GM12878 (cell line): ENCODE data around the gene GABRB1. TPM values are rescaled to one million over a fixed set of nuclear protein-coding genes. Genes with fewer than 3 reads are reported as not detected.
A peak's percentile ranks its signal among the peaks of the same experiment; 100 is the strongest.

Experiments
- ATAC-seq: fragments of 200-7000 bp; cut with Tn5 transposase; 3 replicates; pipeline ENCODE4 v1.9.1; 2020; ENCODE audit warnings: mild to moderate bottlenecking, moderate library complexity
- BruUV-seq: library from RNA; stranded (reverse); fragments of 400-500 nt; replicated peaks from 2 replicates; lab custom pipeline; 2021; lab: Mats Ljungman, UMichigan
- CTCF ChIA-PET: fragments of 300-600 bp; sonication (Branson Sonifier 250); formaldehyde crosslinking; extraction: SDS; loops from one replicate; lab custom pipeline; 2021; ENCODE audit warnings: inconsistent platforms; lab: Yijun Ruan, JAX
- POLR2A ChIA-PET: fragments of 350-600 bp; formaldehyde crosslinking; extraction: SDS; loops from one replicate; lab custom pipeline; 2021; ENCODE audit warnings: inconsistent platforms; lab: Charles Lee
- RAD21 ChIA-PET: fragments of 300-600 bp; sonication (Branson Sonifier 250); formaldehyde crosslinking; loops from one replicate; lab custom pipeline; 2023; ENCODE audit warnings: antibody characterized with exemption; ENCODE audit not compliant: unreplicated experiment; lab: Charles Lee
- SMC1A ChIA-PET: fragments of 300-600 bp; sonication (Branson Sonifier 250); formaldehyde crosslinking; loops from one replicate; lab custom pipeline; 2023; ENCODE audit not compliant: unreplicated experiment, uncharacterized antibody; lab: Charles Lee
- DNase-seq: peaks from one replicate; pipeline ENCODE4 v3.0.0-alpha.2; 2011; ENCODE audit warnings: low read depth, low spot score
- FAIRE-seq: peaks from 3 replicates; lab custom pipeline; 2011; peaks lifted over from hg19 to GRCh38; lab: Jason Lieb, UNC
- H2AFZ ChIP-seq: 2 replicates; pipeline ENCODE4 v1.6.0; 2011; ENCODE audit warnings: low read depth, low read length, control low read depth; ENCODE audit not compliant: control insufficient read depth
- H3K27ac ChIP-seq: 2 replicates; pipeline ENCODE4 v1.5.1; 2011; ENCODE audit warnings: control low read depth; ENCODE audit not compliant: control insufficient read depth, insufficient read depth
- H3K27me3 ChIP-seq, 2 experiments: replicated peaks in 1 of 2; 2 replicates each; pipeline versions ENCODE4 v1.6.0 to v1.6.1; 2011; ENCODE audit warnings: low read length in 1 of 2; ENCODE audit not compliant: control insufficient read depth in 2 of 2, insufficient read depth in 2 of 2
- H3K36me3 ChIP-seq, 2 experiments: 2 replicates each; pipeline ENCODE4 v1.5.1; 2011; ENCODE audit warnings: low read length in 1 of 2; ENCODE audit not compliant: control insufficient read depth in 2 of 2, insufficient read depth in 2 of 2
- H3K4me1 ChIP-seq: 2 replicates; pipeline ENCODE4 v1.6.1; 2011; ENCODE audit warnings: mild to moderate bottlenecking, low read length, moderate library complexity, mixed read lengths; ENCODE audit not compliant: control insufficient read depth, insufficient read depth
- H3K4me2 ChIP-seq: 2 replicates; pipeline ENCODE4 v1.6.0; 2011; ENCODE audit warnings: control low read depth; ENCODE audit not compliant: control insufficient read depth, insufficient read depth
- H3K4me3 ChIP-seq: fragments of 200-600 bp; sonication (generic); 2 replicates; pipeline ENCODE4 v1.5.1; 2016
- H3K79me2 ChIP-seq: 2 replicates; pipeline ENCODE4 v1.6.0; 2011; ENCODE audit warnings: low read length; ENCODE audit not compliant: control insufficient read depth, insufficient read depth
- H3K9ac ChIP-seq: 2 replicates; pipeline ENCODE4 v1.8.0; 2011; ENCODE audit warnings: low read length, control low read depth, mixed read lengths; ENCODE audit not compliant: control insufficient read depth, insufficient read depth
- H3K9me3 ChIP-seq: replicated peaks from 3 replicates; pipeline ENCODE4 v1.5.1; 2011; ENCODE audit warnings: mild to moderate bottlenecking, low read length; ENCODE audit not compliant: control insufficient read depth, insufficient read depth
- H4K20me1 ChIP-seq: 2 replicates; pipeline ENCODE4 v1.6.0; 2011; ENCODE audit not compliant: control insufficient read depth, insufficient read depth
- BCL3 ChIP-seq: IDR thresholded peaks from 2 replicates; pipeline ENCODE4 v1.6.1; 2011; ENCODE audit warnings: borderline replicate concordance, low read depth, mild to moderate bottlenecking, moderate library complexity, low read length; ENCODE audit not compliant: insufficient read depth, poor library complexity, severe bottlenecking
- EGR1 ChIP-seq, 2 experiments: IDR thresholded peaks; 1 replicate in 1 of 2; 2 replicates in 1 of 2; pipeline ENCODE4 v1.6.1; 2011 to 2012; ENCODE audit warnings: low read depth in 2 of 2, low read length in 2 of 2, borderline replicate concordance in 1 of 2, mild to moderate bottlenecking in 1 of 2, moderate library complexity in 1 of 2
- GABPA ChIP-seq: IDR thresholded peaks from 2 replicates; pipeline ENCODE4 v1.6.1; 2014; ENCODE audit warnings: antibody characterized with exemption, low read depth, mild to moderate bottlenecking, inconsistent platforms
- HCFC1 ChIP-seq: fragments of 150-350 bp; IDR thresholded peaks from 2 replicates; pipeline ENCODE4 v1.6.1; 2014; ENCODE audit warnings: low read length
- HDAC2 ChIP-seq: fragments of 200-600 bp; sonication (generic); IDR thresholded peaks from 2 replicates; pipeline ENCODE4 v1.6.1; 2017
- MAX ChIP-seq: IDR thresholded peaks from 2 replicates; pipeline ENCODE4 v1.6.1; 2012; ENCODE audit warnings: low read depth, low read length, improper control_type of control experiment
- MTA2 ChIP-seq: fragments of 450-650 bp; IDR thresholded peaks from 2 replicates; pipeline ENCODE4 v1.6.1; 2016; ENCODE audit warnings: low read depth, mild to moderate bottlenecking, moderate library complexity
- MYC ChIP-seq: IDR thresholded peaks from 2 replicates; pipeline ENCODE4 v1.6.1; 2011; ENCODE audit warnings: mild to moderate bottlenecking, low read length, moderate library complexity, inconsistent platforms; ENCODE audit not compliant: insufficient read depth, insufficient replicate concordance, insufficient read length, severe bottlenecking
- PBX3 ChIP-seq: IDR thresholded peaks from 2 replicates; pipeline ENCODE4 v1.6.1; 2011; ENCODE audit warnings: mild to moderate bottlenecking, low read depth, low read length, moderate library complexity; ENCODE audit not compliant: insufficient replicate concordance
- RFX5 ChIP-seq: IDR thresholded peaks from 2 replicates; pipeline ENCODE4 v1.6.1; 2011; ENCODE audit warnings: low read depth, low read length, improper control_type of control experiment
- SPI1 ChIP-seq: IDR thresholded peaks from 2 replicates; pipeline ENCODE4 v1.6.1; 2011; ENCODE audit warnings: low read depth, mild to moderate bottlenecking, low read length, moderate library complexity, borderline replicate concordance; ENCODE audit not compliant: insufficient read depth
- ZBTB4 ChIP-seq: fragments of 450-650 bp; formaldehyde crosslinking; IDR thresholded peaks from 2 replicates; pipeline ENCODE4 v1.4.0; 2022; ENCODE audit warnings: mild to moderate bottlenecking, moderate library complexity
- WGBS: methylation state at CpG from one replicate; pipeline ENCODE4 v1.1.6; 2016; ENCODE audit warnings: low lambda C conversion rate; ENCODE audit not compliant: insufficient replicate concordance, insufficient coverage; ENCODE audit errors: missing lambda C conversion rate; 5-methylcytosine and 5-hydroxymethylcytosine counted together
- in situ Hi-C: fragments of 300-500 bp; cut with MboI; formaldehyde crosslinking; loops from 9 replicates; pipeline ENCODE4 v1.14.3; 2018; ENCODE audit warnings: mixed read lengths
- intact Hi-C: fragments of 100-400 bp; cut with micrococcal nuclease; formaldehyde crosslinking; loops from one replicate; pipeline ENCODE4 v1.14.2; 2022; ENCODE audit not compliant: unreplicated experiment
- polyA plus RNA-seq, 11 experiments: library from polyadenylated mRNA; depleted of rRNA in 4 of 11; unstranded in 6 of 11; stranded (reverse) in 5 of 11; fragments of >200 nt; fragmentation: Nextera tagmentation in 4 of 11; fragmentation: Illumina TruSeq in 1 of 11; extraction: Ambion mirVana in 4 of 11; extraction: Trizol in 1 of 11; gene quantifications; 1 replicate in 1 of 11; 2 replicates in 10 of 11; pipeline versions ENCODE4 v1.2.1 to v1.2.3, GENCODE V29; 2011 to 2016; ENCODE audit warnings: inconsistent platforms in 2 of 11, missing spikeins in 2 of 11, low read depth in 1 of 11
- total RNA-seq, 4 experiments: library from RNA; depleted of rRNA in 3 of 4; stranded (reverse); fragments of >200 nt in 3 of 4; fragmentation: Illumina TruSeq in 1 of 4; extraction: Trizol in 1 of 4; gene quantifications; 2 replicates each; pipeline versions ENCODE4 v1.2.1 to v1.2.3, GENCODE V29; 2013 to 2021

GABRB1 gene
- total and polyA plus RNA-seq, 10 of the 15 experiments (the other 5 are each of a cell fraction or from before 2014, with no cell fraction given) = 0.13 to 0.92 TPM; not detected in 8

GRCh38 chr4:47373174-47373573 is 341.8 kb downstream of the GABRB1 start (continued):
- no peak for TF ChIP-seq PBX3
- no peak for TF ChIP-seq BCL3
- no peak for TF ChIP-seq EGR1 (IDR thresholded peaks at IDR 0.05; ENCODE audit: borderline replicate concordance in 1 of 2, low read depth in 2 of 2, low read length in 2 of 2)
- TF ChIP-seq MAX = no peak

- peak; percentile 26; the same call in 2 of the 3 replicates for ATAC-seq
- Histone ChIP-seq H3K4me1 (no peaks in the 10 kb centered on the region), H3K4me3 (no peak overlapping the region), H3K4me2 (no peak overlapping the region), H3K27me3 (no peaks in the 10 kb centered on the region), H4K20me1 (no peaks in the 10 kb centered on the region), H3K9me3 (no peaks in the 10 kb centered on the region), H2AFZ (no peak overlapping the region), H3K9ac (no peak overlapping the region), H3K36me3 (no peaks in the 10 kb centered on the region), H3K79me2 (no peaks in the 10 kb centered on the region), H3K27ac (no peak overlapping the region)
- intact Hi-C loops (no loop called here), in situ Hi-C loops (no loop called here)
- FAIRE-seq = no peak
- ChIA-PET RAD21 (interaction anchor here (1.2 kb wide), 1 partner anchor 10 kb away, joined by 5 read pairs; no protein-coding TSS in a partner anchor), POLR2A (no interaction called here), CTCF (interaction anchor here (1.1 to 3.0 kb wide), 2 partner anchors 9 to 463 kb away, joined by 3 to 14 read pairs; no protein-coding TSS in a partner anchor), SMC1A (no interaction called here)
- no TSS peak for BruUV-seq
- no peak for DNase-seq
- 25% methylated on average over 3 of the region's 3 CpGs for WGBS
- TF ChIP-seq ZBTB4 (no peak), MTA2 (no peak), MYC (no peak), GABPA (no peak), SPI1 (no peak), HDAC2 (no peak), RFX5 (no peak), HCFC1 (no peak)
Observed at GRCh38 chr4:47373709-47374108, 342.3 kb downstream of the GABRB1 start.
